Activated CD4-positive, alpha-beta T cell treated with anti-CD3 and anti-CD28 coated beads, Interleukin-2, Interleukin-6, amounts not matched to agents 100 ng/mL and 50 ng/mL, durations not matched to agents 16 hours and 8 hours (primary cell): ENCODE results near the gene NRCAM.
"Not testable (repeated sequence)": the region's sequence is repeated elsewhere in the genome, so short reads cannot be mapped to it uniquely, and the experiment has no call there.

Source experiments
- DNase-seq: peaks from one replicate; pipeline ENCODE4 v3.0.0-alpha.2; 2020

Gene NRCAM

GRCh38 chr7:108303332-108303731, 152.9 kb downstream of the NRCAM start:
- DNase-seq = no peak

GRCh38 chr7:108301387-108301786, 154.8 kb downstream of the NRCAM start:
- DNase-seq = no peak

- DNase-seq = no peak
Measured at GRCh38 chr7:108299251-108299973, 156.8 kb downstream of the NRCAM start.

- DNase-seq = no peak
Measured at GRCh38 chr7:108296911-108297310, 159.3 kb downstream of the NRCAM start.

GRCh38 chr7:108294595-108294994, 161.6 kb downstream of the NRCAM start:
- DNase-seq = no peak

- no peak for DNase-seq
Measured at GRCh38 chr7:108293149-108293612, 163.1 kb downstream of the NRCAM start.

- no peak for DNase-seq
Measured at GRCh38 chr7:108292541-108292940, 163.7 kb downstream of the NRCAM start.

GRCh38 chr7:108291791-108292440, 164.3 kb downstream of the NRCAM start:
- DNase-seq = no peak

- no peak for DNase-seq
Measured at GRCh38 chr7:108291152-108291508, 165.1 kb downstream of the NRCAM start.

- DNase-seq = no peak
Measured at GRCh38 chr7:108290459-108291151, 165.6 kb downstream of the NRCAM start.

- no peak for DNase-seq
Measured at GRCh38 chr7:108289852-108290251, 166.4 kb downstream of the NRCAM start.

- no peak for DNase-seq
Measured at GRCh38 chr7:108287857-108288256, 168.4 kb downstream of the NRCAM start.

- DNase-seq = no peak
Measured at GRCh38 chr7:108286290-108286904, 169.8 kb downstream of the NRCAM start.

- DNase-seq = no peak
Measured at GRCh38 chr7:108285778-108286177, 170.5 kb downstream of the NRCAM start.

- DNase-seq = no peak
Measured at GRCh38 chr7:108285003-108285368, 171.2 kb downstream of the NRCAM start.

- peak; percentile 51 for DNase-seq
Measured at GRCh38 chr7:108284349-108285002, 171.8 kb downstream of the NRCAM start.

- no peak for DNase-seq
Measured at GRCh38 chr7:108283252-108283651, 173.0 kb downstream of the NRCAM start.

- DNase-seq = no peak
Measured at GRCh38 chr7:108282427-108282996, 173.7 kb downstream of the NRCAM start.

- no peak for DNase-seq
Measured at GRCh38 chr7:108280136-108280535, 176.1 kb downstream of the NRCAM start.

- no peak for DNase-seq
Measured at GRCh38 chr7:108278776-108279175, 177.5 kb downstream of the NRCAM start.

- no peak for DNase-seq
Measured at GRCh38 chr7:108278281-108278680, 178.0 kb downstream of the NRCAM start.

GRCh38 chr7:108274447-108274846, 181.8 kb downstream of the NRCAM start:
- DNase-seq = not testable (repeated sequence)

GRCh38 chr7:108272891-108273290, 183.3 kb downstream of the NRCAM start:
- not testable (repeated sequence) for DNase-seq
